H4 (cell line): Measurements from ENCODE around the gene NME3. TPM values are rescaled to one million over a fixed set of nuclear protein-coding genes. Genes with fewer than 3 reads are reported as not detected.
"Not testable (repeated sequence)": the region's sequence is repeated elsewhere in the genome, so short reads cannot be mapped to it uniquely, and the experiment has no call there.

Experiments
- DNase-seq: peaks from one replicate; pipeline ENCODE4 v3.0.0-alpha.2; 2015; ENCODE audit warnings: low spot score
- total RNA-seq: library from RNA; depleted of rRNA; stranded (reverse); fragments of >200 nt; shearing (Covaris generic); gene quantifications from 2 replicates; pipeline ENCODE4 v1.2.3, GENCODE V29; 2014

Gene NME3
- total RNA-seq, 1 experiment from 2014 or later = 0.50 TPM

DNA sequence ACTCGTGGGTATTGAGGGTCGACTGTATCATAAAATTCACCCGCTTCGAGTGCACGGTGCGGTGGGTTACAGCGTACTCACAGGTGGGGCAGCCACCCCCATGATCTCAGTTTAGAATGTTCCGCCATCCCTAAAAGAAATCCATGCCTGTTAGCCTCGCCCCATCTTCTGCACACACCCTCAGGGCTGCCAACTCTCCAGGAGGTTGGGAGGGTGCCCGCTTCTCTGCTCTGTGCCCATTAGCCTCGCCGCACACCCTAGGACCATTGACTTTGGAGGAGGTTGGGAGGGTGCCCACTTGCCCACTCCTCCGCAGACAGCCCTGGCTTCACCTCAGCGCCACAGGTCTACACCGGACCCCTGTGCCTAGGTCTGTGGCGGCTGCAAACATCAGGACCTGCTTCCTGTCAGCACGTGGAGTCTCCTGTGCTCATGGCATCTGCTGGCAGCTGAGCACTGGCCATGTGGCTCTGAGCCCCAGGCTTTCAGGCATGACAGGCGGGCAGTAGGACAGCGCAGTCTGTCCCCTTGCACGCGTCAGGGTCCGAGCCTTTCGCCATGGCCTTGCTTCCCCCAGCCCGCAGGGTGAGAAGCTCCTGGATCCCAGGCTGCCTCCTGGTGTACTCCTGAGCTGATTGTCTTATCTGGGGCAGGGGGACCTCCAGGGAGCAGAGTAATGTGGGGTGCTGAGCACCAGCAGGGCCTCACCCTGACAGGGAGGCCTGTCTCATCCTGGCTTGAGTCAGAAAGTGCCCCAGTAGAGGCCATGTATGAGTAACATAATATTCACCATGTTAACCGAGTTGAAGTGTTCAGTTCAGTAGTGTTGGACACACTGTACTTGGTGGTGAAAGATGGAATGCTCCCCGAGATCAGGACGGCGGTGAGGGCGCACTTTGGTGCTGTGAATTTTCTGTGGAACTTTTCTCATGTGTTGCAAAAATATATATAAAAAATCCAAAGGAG lies 21.9 kb downstream of the NME3 start:
- no peak for DNase-seq

DNA sequence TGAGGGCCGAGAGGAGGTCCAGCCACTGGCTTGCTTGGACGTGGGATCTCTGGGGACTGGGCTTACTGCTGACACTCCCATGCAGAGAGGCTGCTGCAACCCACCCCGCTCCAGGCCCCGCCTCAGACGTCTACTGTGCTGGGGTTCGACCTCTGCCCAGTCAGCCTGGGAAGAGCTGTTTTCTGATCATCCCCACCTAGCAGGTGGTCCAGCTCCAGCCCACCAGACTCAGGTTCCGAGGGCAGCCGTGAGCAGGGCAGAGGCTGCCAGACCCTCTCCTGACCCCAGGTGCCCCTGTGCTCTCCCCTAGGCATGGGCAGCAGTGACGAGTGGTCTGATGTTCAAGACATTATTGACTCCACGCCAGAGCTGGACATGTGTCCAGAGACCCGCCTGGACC lies 23.4 kb downstream of the NME3 start:
- no peak for DNase-seq

DNA sequence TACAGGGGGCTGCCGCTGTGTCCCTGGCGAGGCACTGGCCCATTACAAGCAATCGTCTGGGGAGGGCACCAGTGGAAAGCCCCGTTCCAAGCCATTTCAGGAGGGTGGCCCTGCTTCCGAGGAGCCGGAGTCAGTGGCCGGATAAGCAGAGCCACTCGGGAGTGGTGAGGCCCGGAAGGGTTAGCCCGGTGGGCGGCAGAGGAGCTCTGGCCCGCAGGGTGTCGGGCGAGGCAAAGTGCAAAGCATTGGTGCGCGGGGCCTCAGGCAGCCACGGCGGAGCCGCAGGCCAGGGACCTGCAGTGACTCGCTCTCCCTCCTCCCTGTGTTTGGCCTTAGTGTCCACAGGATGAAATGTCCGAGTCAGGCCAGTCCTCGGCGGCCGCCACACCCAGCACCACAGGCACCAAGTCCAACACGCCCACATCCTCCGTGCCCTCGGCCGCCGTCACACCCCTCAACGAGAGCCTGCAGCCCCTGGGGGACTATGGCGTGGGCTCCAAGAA lies 24.6 kb downstream of the NME3 start:
- no peak for DNase-seq

DNA sequence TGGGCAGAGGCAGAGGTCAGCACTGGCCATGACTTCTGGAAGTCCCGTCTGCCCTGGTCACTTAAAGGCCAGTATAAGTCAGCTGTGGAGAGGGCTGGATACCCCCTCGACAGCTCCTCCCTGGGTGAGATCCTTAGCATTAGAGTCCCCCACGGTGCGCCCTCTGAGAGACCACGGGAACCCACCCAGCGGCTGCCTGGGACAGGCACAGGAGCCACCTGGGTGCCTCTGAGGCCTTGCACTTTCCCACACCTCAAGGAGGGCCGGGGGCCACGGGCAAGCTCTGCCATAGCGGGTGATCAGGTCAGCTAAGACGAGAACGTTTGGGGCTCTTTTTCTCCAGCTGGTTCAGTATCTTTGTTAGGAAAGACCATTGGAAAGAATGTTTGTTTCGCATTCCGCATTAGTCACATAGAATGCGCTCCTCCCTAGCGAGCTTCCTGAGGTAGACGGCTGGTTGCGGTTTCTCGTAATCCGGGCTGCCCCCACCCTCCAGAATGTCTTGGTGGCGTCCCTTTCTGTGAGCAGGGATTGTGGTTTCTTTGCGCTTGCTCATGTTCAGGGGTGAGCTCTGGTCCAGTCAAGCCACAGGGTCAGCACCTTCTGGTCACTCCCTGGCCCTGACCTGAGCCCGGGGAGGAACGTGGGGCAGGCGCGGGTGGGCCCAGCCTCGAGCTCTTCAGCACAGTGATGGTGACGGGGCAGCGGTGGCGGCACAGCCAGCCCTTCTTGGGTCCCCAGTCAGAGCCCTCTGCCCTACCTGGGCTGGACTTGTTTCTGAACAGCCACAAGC lies 25.2 kb downstream of the NME3 start:
- peak; percentile 96 for DNase-seq

DNA sequence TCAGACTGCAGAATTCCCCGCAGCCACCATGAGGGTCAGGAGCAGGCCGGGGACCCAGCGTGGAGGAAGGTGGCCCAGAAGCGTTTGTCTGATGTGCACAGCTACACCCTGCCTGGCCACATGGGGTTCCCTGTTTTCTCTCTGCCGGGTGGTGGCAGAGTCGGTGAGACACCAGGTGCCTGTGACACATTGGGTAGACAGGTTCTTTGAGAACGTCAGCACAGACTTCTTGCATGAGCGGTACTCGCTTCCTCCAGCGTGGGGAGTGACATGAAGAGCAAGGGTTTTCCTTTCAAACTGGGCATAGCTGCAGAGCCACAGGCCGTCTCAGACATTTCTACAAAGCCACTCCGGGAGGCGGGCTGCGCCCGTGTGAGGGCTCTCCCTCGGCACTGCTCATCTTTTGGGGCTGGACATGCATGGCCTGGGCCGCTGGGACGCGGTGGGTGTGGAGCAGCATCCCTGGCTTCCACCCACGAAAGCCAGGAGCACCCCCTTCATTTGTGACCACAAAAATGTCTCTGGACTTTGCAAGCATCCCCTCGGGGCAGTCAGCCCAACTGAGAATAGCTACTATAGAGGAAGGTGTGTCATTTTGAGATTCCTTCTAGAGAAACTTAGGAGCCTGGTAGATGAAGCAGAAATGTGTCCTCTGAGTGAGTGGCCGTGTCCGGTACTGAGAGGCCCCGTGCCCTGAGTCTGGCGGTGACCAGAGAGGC lies 26.0 kb downstream of the NME3 start:
- DNase-seq = peak; percentile 70

DNA sequence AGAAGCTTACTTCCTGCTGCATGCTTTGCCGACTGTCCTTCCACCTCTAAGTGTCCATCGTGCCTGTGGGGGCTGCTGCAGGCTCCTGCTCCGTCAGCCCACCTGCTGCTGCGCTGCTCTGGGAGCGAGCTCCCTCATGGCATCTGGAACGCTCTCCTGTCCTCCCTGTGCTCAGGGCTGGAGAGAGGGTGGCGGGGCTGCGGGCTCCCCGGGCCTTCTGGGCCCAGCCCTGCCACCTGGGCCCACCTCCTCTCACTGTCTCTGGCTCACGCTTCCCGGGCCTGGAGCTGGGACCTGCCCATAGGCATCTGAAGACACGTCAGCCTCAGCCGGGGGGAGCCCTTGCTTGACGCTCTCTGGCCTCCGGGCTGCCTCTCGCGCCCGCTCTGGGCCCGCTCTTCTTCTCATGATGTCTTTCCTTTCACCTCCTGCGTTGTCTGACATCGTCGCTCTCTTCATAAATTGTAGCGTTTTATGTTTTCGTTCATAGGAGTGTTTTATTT lies 27.0 kb downstream of the NME3 start:
- DNase-seq = no peak

DNA sequence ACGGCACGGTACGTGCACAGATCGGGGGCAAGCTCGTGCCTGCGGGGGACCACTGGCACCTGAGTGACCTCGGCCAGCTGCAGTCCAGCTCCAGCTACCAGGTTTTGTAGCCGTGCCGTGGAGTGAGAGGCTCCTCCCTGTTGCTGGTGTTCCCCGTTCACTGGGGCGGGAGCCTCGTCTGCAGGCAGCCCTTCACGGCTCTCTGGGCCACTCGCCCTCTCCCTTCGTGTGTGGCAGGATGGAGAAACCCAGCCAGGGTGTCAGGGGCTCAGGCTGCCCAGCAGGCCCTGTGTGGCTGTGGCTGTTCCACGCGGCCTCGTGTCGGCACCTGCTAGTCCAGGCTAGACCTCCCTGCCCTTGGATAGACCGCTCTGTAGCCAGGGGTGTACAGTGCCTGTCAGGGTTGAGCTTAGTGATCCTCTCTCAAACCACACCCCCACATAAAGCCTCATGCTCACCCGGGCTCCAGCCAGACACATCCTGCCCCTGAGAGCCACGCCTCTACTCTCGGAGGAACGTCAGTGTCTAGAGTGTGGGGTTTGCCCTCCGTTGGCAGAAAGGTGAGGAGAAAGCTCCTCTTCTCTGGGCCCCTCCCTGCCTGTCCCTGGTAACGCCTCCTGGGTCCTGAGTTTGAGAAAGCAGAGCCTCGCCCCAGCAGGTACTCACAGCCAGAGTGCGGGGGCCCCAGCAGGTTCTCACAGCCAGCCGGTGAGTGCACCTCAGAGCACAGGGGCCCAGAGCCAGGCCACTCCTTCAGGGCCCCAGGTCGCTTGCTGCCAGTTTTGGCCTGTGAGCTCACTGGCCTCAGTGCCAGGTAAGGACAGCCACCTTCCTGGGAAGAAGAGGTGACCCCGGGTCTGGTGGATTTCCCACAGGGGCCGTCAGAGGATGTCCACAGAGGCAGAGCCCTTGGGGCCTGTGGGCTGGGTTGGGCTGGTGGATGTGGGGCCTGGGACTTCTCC lies 27.7 kb downstream of the NME3 start:
- DNase-seq = no peak

DNA sequence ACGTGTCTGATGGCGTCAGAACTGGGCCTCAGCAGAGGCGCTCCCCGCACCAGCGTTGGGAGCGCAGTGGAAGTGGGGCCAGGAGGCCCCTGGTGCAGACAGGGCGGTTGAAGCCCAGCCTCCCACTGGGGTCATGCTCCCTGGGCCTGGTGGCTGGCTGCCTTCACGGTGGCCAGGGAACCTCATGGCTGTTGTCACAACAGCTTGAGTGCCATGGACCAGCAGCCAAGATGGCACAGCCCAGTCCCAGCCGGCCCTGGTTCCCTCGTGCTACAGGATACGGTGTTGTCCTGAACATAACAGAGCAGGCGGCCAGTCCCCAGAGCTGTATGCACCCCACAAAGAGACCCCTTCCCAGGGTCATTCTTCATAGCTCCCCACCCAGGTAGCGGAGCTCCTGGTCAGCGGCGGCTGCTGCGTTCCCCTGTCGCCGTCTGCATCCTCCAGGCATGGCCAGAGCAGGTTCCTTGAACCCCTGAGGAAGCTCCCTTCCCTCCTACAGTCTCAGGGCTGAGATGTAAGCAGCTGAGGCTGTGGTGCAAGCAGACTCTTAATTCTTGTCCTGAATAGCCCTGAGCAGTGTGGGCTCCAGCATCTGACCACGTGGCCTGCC lies 29.7 kb downstream of the NME3 start:
- DNase-seq = no peak

DNA sequence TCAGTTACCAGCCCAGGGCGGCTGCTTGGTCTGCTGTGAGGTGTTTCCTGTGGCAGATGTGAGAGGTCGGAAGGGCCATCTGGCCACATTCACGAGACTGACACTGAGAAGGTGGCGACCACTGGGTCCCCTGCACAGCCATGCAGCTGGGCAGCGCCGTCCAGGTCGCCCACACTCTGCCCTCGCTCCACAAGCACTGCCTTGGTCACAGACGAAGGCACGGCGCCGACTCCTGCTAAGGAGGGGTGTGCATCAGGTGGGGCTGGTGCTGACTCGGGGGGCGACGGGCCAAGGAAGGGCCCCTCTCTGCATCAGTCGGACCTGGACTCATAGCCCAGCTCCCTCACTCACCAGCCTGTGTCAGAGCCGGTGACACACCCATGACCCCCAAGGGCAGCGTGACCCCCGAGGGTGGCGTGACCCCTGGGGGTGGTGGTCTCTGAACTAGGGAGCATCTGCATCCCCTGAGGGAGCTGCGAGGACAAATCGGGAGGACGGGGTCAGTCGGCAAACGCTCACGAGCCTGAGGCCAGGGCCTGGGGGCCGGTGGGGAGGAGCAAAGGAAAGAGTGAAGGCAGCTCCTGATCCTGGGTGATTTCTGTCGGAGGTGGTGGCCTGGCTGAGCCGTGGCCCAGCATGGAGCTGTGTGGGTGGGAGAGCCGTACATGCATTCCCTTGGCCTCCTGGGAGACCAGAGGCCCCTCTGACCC lies 30.4 kb downstream of the NME3 start:
- no peak for DNase-seq

DNA sequence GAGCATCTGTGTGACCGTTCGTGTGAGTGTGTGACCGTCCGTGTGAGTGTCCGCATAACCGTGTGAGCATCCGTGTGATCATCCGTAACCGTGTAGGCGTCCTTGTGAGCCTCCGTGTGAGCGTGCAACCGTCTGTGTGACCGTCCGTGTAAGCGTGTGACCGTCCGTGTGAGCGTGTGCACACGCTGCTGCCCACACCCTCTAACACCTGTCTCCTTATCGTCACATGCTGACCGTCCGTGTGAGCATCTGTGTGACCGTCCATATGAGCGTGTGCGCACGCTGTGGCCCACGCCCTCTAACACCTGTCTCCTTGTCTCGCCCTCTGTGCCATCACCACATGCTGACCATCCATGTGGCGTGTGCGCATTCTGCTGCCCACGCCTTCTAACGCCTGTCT lies 31.1 kb downstream of the NME3 start:
- no peak for DNase-seq

DNA sequence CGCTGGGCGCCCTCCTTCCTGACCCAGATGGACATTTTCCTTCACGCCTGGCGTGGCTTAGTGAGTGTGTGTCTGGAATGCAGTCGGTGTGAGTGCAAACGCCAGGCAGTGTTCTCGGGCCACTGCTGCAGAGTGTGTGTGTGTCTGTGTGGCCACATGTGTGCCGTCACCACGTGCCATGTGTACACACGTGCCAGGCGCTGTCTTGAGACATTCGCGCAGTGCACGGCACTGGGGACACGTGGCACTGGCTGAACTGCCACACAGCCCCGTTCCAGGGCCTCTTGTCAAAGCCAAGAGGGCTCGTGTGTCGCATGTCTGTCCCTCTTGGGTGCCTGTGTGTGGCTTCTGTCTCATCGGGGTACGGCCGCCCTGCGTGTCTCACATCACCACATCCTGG lies 36.5 kb downstream of the NME3 start:
- no peak for DNase-seq

DNA sequence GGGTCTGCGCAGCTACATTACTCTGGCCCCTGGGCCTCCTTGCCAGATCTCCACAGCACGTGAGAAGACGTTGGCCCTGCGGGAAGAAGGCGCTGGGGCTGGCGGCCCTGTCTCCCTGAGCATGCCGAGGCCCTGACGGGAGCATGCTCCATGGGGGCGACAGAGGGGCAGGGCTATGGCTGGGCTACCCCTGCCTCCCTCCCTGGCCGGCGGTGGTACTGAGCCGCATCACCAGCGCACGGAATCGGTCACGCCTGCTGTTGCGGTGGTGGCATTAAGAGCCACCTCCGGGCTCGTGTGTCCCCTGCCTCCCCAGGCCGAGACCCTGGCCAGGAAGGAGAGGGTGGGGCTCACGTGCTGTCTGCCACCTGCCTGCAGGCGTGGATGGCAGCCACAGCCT lies 37.2 kb downstream of the NME3 start:
- no peak for DNase-seq

DNA sequence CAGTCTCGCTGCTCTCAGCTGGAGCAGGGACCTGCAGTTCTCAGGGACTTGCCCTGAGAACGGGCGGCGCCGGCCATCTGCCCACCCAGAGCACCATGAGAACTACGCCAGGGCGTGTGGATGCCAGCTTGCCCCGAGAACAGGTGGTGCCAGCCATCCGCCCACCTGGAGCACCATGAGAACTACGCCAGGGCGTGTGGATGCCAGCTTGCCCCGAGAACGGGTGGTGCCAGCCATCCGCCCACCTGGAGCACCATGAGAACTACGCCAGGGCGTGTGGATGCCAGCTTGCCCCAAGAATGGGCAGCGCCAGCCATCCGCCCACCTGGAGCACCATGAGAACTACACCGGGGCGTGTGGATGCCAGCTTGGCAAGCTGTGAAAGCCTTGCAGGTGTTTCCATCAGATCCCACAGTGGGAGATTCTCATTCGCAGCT lies 38.8 kb downstream of the NME3 start:
- not testable (repeated sequence) for DNase-seq

DNA sequence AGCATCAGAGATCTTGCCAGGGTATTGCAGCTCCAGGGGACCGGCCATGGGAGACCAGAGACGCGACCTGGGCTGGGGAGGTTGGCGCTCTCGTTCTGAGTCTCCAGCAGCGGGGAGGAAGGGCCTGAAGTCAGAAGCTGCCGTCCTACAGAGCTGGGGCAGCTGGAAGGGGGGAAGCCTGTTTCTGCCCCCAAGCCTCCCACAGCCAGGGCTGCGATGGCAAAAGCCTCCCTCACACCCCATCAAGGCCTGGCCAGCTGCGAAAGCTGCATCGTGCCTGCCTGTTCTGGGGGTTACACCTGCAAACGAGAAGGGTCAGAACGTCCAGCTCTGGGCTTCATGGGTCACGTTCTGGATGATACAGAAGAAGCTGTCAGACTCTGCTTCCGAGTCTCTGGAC lies 39.3 kb downstream of the NME3 start:
- no peak for DNase-seq

DNA sequence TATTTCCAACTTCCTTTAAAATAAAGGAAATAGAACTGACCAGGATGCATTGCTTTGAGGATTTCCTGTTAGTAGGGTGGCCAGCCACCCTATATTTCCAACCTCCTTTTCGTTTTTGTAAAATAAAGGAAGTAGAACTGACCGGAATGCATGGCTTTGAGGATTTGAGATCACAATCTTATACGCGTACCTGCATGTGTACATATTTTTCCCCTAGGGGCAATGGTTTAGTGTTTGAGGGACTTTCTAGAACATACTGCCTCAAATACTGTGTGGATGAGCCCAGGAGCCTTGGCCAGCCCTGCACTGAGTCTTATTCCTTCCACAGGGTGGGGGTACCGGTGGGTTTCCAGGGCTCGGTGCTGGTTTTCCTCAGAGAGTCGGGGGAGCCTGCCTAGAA lies 39.7 kb downstream of the NME3 start:
- DNase-seq = no peak

DNA sequence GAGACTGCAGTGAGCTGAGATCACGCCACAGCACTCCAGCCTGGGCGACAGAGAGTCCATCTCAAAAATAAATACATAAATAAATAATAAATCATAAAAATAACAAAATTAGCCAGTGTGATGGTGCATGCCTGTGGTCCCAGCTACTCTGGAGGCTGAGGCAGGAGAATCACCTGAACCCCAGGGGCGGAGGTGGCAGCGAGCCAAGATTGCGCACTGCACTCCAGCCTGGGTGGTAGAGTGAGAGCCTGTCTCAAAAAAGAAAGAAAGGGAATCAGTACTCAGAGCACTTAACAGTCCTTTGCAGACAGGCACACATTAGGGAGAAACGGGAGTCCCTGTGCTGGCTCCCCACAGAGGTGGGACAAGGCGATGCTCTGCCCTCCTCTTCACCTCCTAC lies 40.3 kb downstream of the NME3 start:
- no peak for DNase-seq

DNA sequence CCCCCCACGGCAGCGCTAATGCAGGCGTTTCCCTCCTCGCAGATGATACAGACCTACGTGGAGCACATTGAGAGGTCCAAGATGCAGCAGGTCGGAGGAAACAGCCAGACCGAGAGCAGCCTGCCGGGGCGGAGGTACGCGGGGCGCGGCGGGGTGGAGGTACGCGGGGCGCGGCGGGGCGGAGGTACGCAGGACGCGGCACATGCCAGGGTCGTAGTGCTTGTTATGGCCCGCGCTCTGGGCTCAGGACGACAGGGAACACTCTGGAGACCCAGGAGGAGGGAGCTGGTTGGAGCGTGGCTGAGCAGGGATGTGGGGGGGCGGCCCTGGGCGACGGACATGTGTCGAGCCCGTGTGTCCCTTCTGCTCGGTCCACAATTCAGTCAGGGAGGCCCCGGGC lies 41.9 kb downstream of the NME3 start:
- DNase-seq = no peak

DNA sequence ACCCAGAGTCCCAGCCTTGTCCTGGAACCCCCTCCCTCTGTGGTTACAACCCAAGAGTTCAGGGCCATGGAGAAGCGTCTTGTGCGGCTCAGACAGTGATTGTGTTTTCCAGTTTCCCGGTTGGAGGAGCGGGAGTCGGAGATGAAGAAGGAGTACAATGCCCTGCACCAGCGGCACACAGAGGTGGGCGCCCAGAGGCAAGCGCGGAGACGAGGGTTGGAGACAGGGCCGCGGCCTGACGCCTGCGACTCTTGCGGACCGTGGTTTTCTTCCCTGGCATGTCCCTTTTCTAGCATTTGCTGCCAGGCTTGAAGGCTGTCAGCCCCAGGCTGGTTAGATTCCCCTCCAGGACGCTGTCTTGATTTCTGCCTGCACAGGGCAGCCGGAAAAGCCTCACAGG lies 42.3 kb downstream of the NME3 start:
- DNase-seq = no peak
